ENCODE measurements around the gene GALNT18. TPM values are rescaled to one million over a fixed set of nuclear protein-coding genes. Genes with fewer than 3 reads are reported as not detected.
"Not testable (repeated sequence)": the region's sequence is repeated elsewhere in the genome, so short reads cannot be mapped to it uniquely, and the experiment has no call there.

The GALNT18 gene
- total and polyA plus RNA-seq, 4 donors, result 2.1 to 11.0 (median 3.8) TPM

GRCh38 chr11:11448626-11449025 is 173.2 kb downstream of the GALNT18 start:
- Histone ChIP-seq H3K36me3 (ENCODE audit: control insufficient read depth in 4 of 4, insufficient read depth in 3 of 4, low read depth in 1 of 4, low read length in 3 of 4) (peaks cover 0 to 7% (median 0%) of the 10 kb centered on the region in 4 donors), H3K4me3 (ENCODE audit: low read depth in 1 of 3, low read length in 3 of 3) (no peak overlapping the region), H3K27ac (ENCODE audit: low read depth in 1 of 2, low read length in 2 of 2) (peak overlapping the region in 1 of 2 donors; percentile 17), H3K4me1 (ENCODE audit: control insufficient read depth in 4 of 4, insufficient read depth in 4 of 4, low read length in 3 of 4) (peaks cover 10 to 71% (median 60%) of the 10 kb centered on the region in 4 donors), H3K9ac (ENCODE audit: low read depth in 1 of 2, low read length in 2 of 2) (no peak overlapping the region), H3K9me3 (ENCODE audit: control insufficient read depth in 4 of 4, low read length in 3 of 4) (no peaks in the 10 kb centered on the region), H3K27me3 (ENCODE audit: control insufficient read depth in 4 of 4, insufficient read depth in 4 of 4, low read length in 3 of 4) (no peaks in the 10 kb centered on the region)
- WGBS, result 89% methylated on average over 12 of the region's 12 CpGs
- TF ChIP-seq HNF4A (conservative IDR thresholded peaks at IDR 0.05), result no peak
- no peak for TF ChIP-seq YY1 (IDR thresholded peaks at IDR 0.05)
- no peak for TF ChIP-seq MAX (IDR thresholded peaks at IDR 0.05)
- no peak for TF ChIP-seq GABPA (IDR thresholded peaks at IDR 0.05 in 1 of 2, conservative IDR thresholded peaks at IDR 0.05 in 1 of 2)
- TF ChIP-seq RAD21 (IDR thresholded peaks at IDR 0.05), result no peak
- no peak for TF ChIP-seq REST (IDR thresholded peaks at IDR 0.05)
- TF ChIP-seq CTCF (IDR thresholded peaks at IDR 0.05; ENCODE audit: low read depth, low read length, missing input control), result no peak
- no peak for TF ChIP-seq ATF3 (IDR thresholded peaks at IDR 0.05)
- TF ChIP-seq FOXA2 (IDR thresholded peaks at IDR 0.05), result no peak
- TF ChIP-seq EGR1 (IDR thresholded peaks at IDR 0.05; ENCODE audit: low read depth in 2 of 2), result no peak
- no peak for DNase-seq (ENCODE audit: low spot score)

GRCh38 chr11:11447601-11448000 is 174.2 kb downstream of the GALNT18 start:
- 78% methylated on average over 3 of the region's 3 CpGs for WGBS

GRCh38 chr11:11446967-11447366 is 174.8 kb downstream of the GALNT18 start:
- no peak overlapping the region for H3K9ac ChIP-seq (ENCODE audit: low read depth in 1 of 2, low read length in 2 of 2)
- no peak for TF ChIP-seq REST (IDR thresholded peaks at IDR 0.05)
- peak overlapping the region in 1 of 2 donors; percentile 23 for H3K27ac ChIP-seq (ENCODE audit: low read depth in 1 of 2, low read length in 2 of 2)
- peaks cover 0 to 7% (median 0%) of the 10 kb centered on the region in 4 donors for H3K36me3 ChIP-seq (ENCODE audit: control insufficient read depth in 4 of 4, insufficient read depth in 3 of 4, low read depth in 1 of 4, low read length in 3 of 4)
- no peak for DNase-seq (ENCODE audit: low spot score)
- 87% methylated on average over 6 of the region's 6 CpGs for WGBS
- H3K27me3 ChIP-seq (ENCODE audit: control insufficient read depth in 4 of 4, insufficient read depth in 4 of 4, low read length in 3 of 4), result no peaks in the 10 kb centered on the region
- no peaks in the 10 kb centered on the region for H3K9me3 ChIP-seq (ENCODE audit: control insufficient read depth in 4 of 4, low read length in 3 of 4)
- H3K4me1 ChIP-seq (ENCODE audit: control insufficient read depth in 4 of 4, insufficient read depth in 4 of 4, low read length in 3 of 4), result peaks cover 14 to 82% (median 65%) of the 10 kb centered on the region in 4 donors
- H3K4me3 ChIP-seq (ENCODE audit: low read depth in 1 of 3, low read length in 3 of 3), result no peak overlapping the region

More at GRCh38 chr11:11447601-11448000, 174.2 kb downstream of the GALNT18 start:
- not testable (repeated sequence) for H3K36me3 ChIP-seq (ENCODE audit: control insufficient read depth in 4 of 4, insufficient read depth in 3 of 4, low read depth in 1 of 4, low read length in 3 of 4); H3K27me3 ChIP-seq (ENCODE audit: control insufficient read depth in 4 of 4, insufficient read depth in 4 of 4, low read length in 3 of 4); H3K4me3 ChIP-seq (ENCODE audit: low read depth in 1 of 3, low read length in 3 of 3); H3K9me3 ChIP-seq (ENCODE audit: control insufficient read depth in 4 of 4, low read length in 3 of 4); H3K9ac ChIP-seq (ENCODE audit: low read depth in 1 of 2, low read length in 2 of 2); H3K27ac ChIP-seq (ENCODE audit: low read depth in 1 of 2, low read length in 2 of 2); DNase-seq (ENCODE audit: low spot score)
- H3K4me1 ChIP-seq (ENCODE audit: control insufficient read depth in 4 of 4, insufficient read depth in 4 of 4, low read length in 3 of 4), result peaks cover 10 to 78% (median 62%) of the 10 kb centered on the region in 4 donors

Data from liver (tissue), 9 donors.